GM10248 (cell line): Measurements from ENCODE around the gene SUCLG1.

Experiments
- CTCF ChIA-PET: fragments of 300-600 bp; sonication (Branson Sonifier 250); formaldehyde crosslinking; extraction: SDS; loops from one replicate; lab custom pipeline; 2021; ENCODE audit warnings: antibody characterized with exemption; lab: Yijun Ruan, JAX
- POLR2A ChIA-PET: fragments of 350-650 bp; sonication (Branson Sonifier 250); formaldehyde crosslinking; extraction: SDS; loops from one replicate; lab custom pipeline; 2020; ENCODE audit warnings: antibody characterized with exemption; lab: Yijun Ruan, JAX
- DNase-seq: peaks from one replicate; pipeline ENCODE4 v3.0.0; 2012; ENCODE audit errors: extremely low spot score
- TF ChIP-seq, protein P1 (sequence below): IDR thresholded peaks from 2 replicates; pipeline ENCODE4 v1.5.1; 2012; ENCODE audit warnings: mild to moderate bottlenecking, low read depth; ENCODE audit errors: extremely low read depth, missing control alignments, control extremely low read depth

The SUCLG1 gene

DNA sequence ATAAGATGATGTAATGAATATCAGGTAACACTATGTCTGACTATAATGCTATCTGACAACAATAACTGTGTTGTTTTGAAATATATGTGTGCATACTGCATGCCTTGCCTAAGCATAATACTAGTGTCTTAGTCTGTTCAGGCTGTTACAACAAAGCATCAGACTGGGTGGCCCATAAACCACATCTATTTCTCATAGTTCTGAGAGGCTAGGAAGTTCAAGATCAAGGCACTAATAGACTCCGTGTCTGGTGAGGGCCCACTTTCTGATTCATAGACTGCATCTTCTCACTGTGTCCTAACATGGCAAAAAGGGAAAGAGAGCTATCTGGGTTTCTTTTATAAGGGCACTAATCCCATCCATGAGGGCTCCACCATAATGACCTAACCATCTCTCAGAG, 80.1 kb downstream of the SUCLG1 start:
- TF ChIP-seq, protein P1, sequence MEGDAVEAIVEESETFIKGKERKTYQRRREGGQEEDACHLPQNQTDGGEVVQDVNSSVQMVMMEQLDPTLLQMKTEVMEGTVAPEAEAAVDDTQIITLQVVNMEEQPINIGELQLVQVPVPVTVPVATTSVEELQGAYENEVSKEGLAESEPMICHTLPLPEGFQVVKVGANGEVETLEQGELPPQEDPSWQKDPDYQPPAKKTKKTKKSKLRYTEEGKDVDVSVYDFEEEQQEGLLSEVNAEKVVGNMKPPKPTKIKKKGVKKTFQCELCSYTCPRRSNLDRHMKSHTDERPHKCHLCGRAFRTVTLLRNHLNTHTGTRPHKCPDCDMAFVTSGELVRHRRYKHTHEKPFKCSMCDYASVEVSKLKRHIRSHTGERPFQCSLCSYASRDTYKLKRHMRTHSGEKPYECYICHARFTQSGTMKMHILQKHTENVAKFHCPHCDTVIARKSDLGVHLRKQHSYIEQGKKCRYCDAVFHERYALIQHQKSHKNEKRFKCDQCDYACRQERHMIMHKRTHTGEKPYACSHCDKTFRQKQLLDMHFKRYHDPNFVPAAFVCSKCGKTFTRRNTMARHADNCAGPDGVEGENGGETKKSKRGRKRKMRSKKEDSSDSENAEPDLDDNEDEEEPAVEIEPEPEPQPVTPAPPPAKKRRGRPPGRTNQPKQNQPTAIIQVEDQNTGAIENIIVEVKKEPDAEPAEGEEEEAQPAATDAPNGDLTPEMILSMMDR, result no peak
- ChIA-PET CTCF (no interaction called here), POLR2A (no interaction called here)
- no peak for DNase-seq

- no peak for DNase-seq
- CTCF ChIA-PET, result interaction anchor here (1.6 kb wide), 1 partner anchor 10 kb away, joined by 5 read pairs; no protein-coding TSS in a partner anchor
- TF ChIP-seq, protein P1, result no peak
Measured at GRCh38 chr2:84375020-84375419, 84.1 kb downstream of the SUCLG1 start.

DNA sequence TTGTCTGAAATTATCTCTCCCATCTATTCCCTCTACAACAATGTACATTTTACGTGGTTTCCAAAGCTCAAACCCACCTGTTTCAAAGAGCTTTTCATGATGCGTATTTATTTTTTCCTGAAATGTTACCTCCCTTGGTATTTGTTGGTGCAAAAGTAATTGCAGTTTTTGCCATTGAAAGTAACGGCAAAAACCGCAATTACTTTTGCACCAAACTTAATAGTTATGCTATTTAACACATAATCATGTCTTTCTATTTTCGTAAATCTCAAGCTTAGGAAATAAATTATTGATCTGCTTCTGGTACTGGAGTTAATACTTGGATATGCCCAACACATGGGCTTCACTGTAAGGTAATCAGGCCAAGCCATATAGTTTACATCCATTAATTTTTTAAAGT, 85.2 kb downstream of the SUCLG1 start:
- TF ChIP-seq, protein P1, result no peak
- ChIA-PET POLR2A (no interaction called here), CTCF (no interaction called here)
- no peak for DNase-seq

More at GRCh38 chr2:84375020-84375419, 84.1 kb downstream of the SUCLG1 start:
- POLR2A ChIA-PET, result no interaction called here
